T-helper 1 cell treated with Interleukin-12 subunit alpha and Interleukin-12 subunit beta and Interleukin-4 antibody, amounts not matched to agents 30 ng/mL and 1 ng/mL, for 36 hours (primary cell): ENCODE data around the gene RAB27B. TPM values are rescaled to one million over a fixed set of nuclear protein-coding genes. Genes with fewer than 3 reads are reported as not detected.

ENCODE experiments used
- total RNA-seq: library from RNA; stranded (reverse); gene quantifications from 2 replicates; pipeline ENCODE4 v1.2.3, GENCODE V29; 2022

The RAB27B gene
- total RNA-seq, 1 donor from 2014 or later = 2.5 TPM

Other genes with a start within 250 kb of the RAB27B start
- gene DYNAP, start 237.2 kb upstream of the RAB27B start, total RNA-seq = not detected in 2 replicates
- not detected in 2 replicates for gene CCDC68, start 131.0 kb downstream of the RAB27B start, total RNA-seq